ENCODE results near the gene MYO16.

Gene MYO16

DNA sequence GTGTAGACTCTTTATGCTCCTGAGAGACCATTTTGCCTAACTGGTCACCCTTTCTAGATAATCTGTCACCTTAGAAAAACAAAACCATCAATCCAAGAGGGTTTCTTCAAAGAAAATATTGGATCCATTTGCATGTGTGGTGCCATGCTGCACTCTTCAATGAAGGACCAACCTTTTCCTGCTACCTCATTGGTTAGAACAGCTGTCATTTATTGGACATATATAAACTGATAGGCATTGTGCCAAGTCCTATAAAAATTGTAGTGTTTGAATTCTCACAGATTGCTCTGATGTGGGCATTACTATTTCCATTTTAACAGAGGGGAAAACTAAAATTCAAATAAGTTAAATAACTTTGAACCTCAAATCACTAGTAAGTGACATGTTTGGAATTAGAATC lies 333.2 kb downstream of the MYO16 start:
- Histone ChIP-seq H3K4me1 (no peaks in the 10 kb centered on the region), H3K9me3 (no peaks in the 10 kb centered on the region), H3K4me3 (ENCODE audit: low read depth, low read length) (no peak overlapping the region), H3K36me3 (no peaks in the 10 kb centered on the region), H3K27me3 (no peaks in the 10 kb centered on the region; the same call in 1 of the 2 replicates)
- TF ChIP-seq CTCF (IDR thresholded peaks at IDR 0.05; ENCODE audit: low read depth, low read length): no peak
- DNase-seq: no peak

- no peak for TF ChIP-seq CTCF (IDR thresholded peaks at IDR 0.05; ENCODE audit: low read depth, low read length)
- no peaks in the 10 kb centered on the region for H3K36me3 ChIP-seq
Measured at GRCh38 chr13:108963276-108963810, 333.9 kb downstream of the MYO16 start.

GRCh38 chr13:108963846-108964600 lies 334.6 kb downstream of the MYO16 start:
- TF ChIP-seq CTCF (IDR thresholded peaks at IDR 0.05; ENCODE audit: low read depth, low read length): no peak
- Histone ChIP-seq H3K27me3 (no peaks in the 10 kb centered on the region), H3K4me1 (no peaks in the 10 kb centered on the region), H3K9me3 (no peaks in the 10 kb centered on the region), H3K4me3 (ENCODE audit: low read depth, low read length) (no peak overlapping the region), H3K36me3 (no peaks in the 10 kb centered on the region)
- no peak for DNase-seq

More at GRCh38 chr13:108963276-108963810, 333.9 kb downstream of the MYO16 start:
- Histone ChIP-seq H3K27me3 (no peaks in the 10 kb centered on the region), H3K9me3 (no peaks in the 10 kb centered on the region), H3K4me1 (no peaks in the 10 kb centered on the region), H3K4me3 (ENCODE audit: low read depth, low read length) (no peak overlapping the region)
- no peak for DNase-seq

DNA sequence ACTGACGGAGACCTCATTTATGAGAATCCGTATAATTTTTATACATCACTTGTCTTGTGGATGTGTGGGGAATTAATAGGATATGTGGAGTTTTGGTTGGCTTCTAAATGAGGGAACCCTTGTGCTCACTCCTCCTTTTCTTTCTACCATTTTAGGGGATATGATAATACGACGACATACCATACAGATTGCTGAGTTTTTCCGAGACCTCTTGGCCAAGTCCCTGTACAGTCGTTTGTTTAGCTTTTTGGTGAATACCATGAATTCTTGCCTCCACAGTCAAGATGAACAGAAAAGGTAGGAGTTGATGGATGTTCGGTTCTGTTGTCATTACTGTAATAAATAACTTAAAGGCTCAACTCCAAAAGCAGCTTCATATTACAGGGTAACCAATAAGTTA lies 335.2 kb downstream of the MYO16 start:
- H3K4me3 ChIP-seq (ENCODE audit: low read depth, low read length): no peak overlapping the region
- H3K36me3 ChIP-seq: no peaks in the 10 kb centered on the region
- H3K27me3 ChIP-seq: no peaks in the 10 kb centered on the region
- H3K4me1 ChIP-seq: no peaks in the 10 kb centered on the region
- no peaks in the 10 kb centered on the region for H3K9me3 ChIP-seq
- TF ChIP-seq CTCF (IDR thresholded peaks at IDR 0.05; ENCODE audit: low read depth, low read length): no peak
- no peak for DNase-seq

GRCh38 chr13:108967371-108967770 lies 338.0 kb downstream of the MYO16 start:
- no peak for TF ChIP-seq CTCF (IDR thresholded peaks at IDR 0.05; ENCODE audit: low read depth, low read length)
- DNase-seq: no peak
- Histone ChIP-seq H3K4me3 (ENCODE audit: low read depth, low read length) (no peak overlapping the region), H3K9me3 (no peaks in the 10 kb centered on the region), H3K27me3 (no peaks in the 10 kb centered on the region), H3K36me3 (no peaks in the 10 kb centered on the region), H3K4me1 (no peaks in the 10 kb centered on the region)

GRCh38 chr13:108968566-108968965 lies 339.2 kb downstream of the MYO16 start:
- Histone ChIP-seq H3K4me1 (no peaks in the 10 kb centered on the region), H3K36me3 (no peaks in the 10 kb centered on the region), H3K9me3 (no peaks in the 10 kb centered on the region), H3K27me3 (no peaks in the 10 kb centered on the region; the same call in none of the 2 replicates), H3K4me3 (ENCODE audit: low read depth, low read length) (no peak overlapping the region)
- TF ChIP-seq CTCF (IDR thresholded peaks at IDR 0.05; ENCODE audit: low read depth, low read length): no peak
- DNase-seq: no peak

Measured in BE2C (cell line).